VCaP (cell line): ENCODE measurements around the gene SH3TC1.

ENCODE experiments used
- H3K27ac ChIP-seq: fragments of 450-650 bp; 2 replicates; pipeline ENCODE4 v1.5.1; 2017
- TF ChIP-seq, protein P1 (sequence below): fragments of 450-650 bp; conservative IDR thresholded peaks from 2 replicates; pipeline ENCODE4 v1.5.1; 2017; ENCODE audit warnings: mild to moderate bottlenecking, moderate library complexity

SH3TC1 gene

DNA sequence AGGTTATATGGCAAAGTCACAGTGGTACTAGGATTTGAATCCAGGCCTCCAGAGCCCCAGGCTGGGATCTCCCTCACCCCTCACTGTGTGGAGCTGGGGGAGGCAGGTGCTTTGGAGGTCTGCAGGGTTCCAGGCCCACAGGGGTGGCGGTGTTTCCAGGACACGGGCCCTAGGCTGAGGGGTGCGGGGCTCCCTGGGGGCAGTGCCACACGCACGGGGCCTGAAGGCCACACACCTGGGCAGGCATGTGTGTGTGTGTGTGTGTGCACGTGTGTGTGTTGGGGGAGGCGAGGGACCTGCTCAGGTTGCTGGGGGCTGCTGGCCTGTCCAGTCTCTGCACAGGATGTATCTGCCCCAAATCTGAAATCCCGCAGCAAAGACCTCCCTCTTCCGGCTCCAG is 18.8 kb downstream of the SH3TC1 start:
- H3K27ac ChIP-seq, result no peak overlapping the region
- TF ChIP-seq, protein P1, sequence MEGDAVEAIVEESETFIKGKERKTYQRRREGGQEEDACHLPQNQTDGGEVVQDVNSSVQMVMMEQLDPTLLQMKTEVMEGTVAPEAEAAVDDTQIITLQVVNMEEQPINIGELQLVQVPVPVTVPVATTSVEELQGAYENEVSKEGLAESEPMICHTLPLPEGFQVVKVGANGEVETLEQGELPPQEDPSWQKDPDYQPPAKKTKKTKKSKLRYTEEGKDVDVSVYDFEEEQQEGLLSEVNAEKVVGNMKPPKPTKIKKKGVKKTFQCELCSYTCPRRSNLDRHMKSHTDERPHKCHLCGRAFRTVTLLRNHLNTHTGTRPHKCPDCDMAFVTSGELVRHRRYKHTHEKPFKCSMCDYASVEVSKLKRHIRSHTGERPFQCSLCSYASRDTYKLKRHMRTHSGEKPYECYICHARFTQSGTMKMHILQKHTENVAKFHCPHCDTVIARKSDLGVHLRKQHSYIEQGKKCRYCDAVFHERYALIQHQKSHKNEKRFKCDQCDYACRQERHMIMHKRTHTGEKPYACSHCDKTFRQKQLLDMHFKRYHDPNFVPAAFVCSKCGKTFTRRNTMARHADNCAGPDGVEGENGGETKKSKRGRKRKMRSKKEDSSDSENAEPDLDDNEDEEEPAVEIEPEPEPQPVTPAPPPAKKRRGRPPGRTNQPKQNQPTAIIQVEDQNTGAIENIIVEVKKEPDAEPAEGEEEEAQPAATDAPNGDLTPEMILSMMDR, result no peak

DNA sequence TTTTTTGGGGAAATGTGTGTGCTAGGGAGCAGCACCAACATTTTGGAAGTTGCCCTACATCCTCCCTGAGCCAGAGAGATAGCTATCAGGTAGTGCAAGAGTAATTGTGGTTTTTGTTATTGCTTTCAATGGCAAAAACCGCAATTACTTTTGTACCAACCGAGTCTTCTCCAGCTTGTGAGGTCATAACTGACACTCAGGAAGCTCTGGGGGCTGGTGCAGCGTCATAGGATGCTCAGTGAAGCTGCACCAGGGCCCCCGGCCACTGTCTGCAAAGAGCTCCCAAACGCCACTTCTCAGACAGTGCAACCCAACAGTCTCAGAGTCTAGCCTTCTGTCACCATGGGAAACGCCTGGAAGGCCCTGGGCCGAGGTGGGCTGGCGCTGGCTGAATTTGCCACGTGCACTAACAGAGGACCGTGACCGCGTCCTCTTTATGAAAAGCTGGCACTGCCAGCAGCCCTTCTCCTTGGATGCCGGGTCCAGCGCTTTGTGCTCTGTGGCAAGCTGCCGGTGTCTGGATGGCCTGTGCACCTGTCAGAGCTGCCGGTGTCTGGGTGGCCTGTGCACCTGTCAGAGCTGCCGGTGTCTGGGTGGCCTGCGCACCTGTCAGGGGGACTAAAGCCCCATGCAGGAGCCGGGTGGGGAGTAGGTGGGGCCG is 19.4 kb downstream of the SH3TC1 start:
- TF ChIP-seq, protein P1, result no peak
- H3K27ac ChIP-seq, result no peak overlapping the region

DNA sequence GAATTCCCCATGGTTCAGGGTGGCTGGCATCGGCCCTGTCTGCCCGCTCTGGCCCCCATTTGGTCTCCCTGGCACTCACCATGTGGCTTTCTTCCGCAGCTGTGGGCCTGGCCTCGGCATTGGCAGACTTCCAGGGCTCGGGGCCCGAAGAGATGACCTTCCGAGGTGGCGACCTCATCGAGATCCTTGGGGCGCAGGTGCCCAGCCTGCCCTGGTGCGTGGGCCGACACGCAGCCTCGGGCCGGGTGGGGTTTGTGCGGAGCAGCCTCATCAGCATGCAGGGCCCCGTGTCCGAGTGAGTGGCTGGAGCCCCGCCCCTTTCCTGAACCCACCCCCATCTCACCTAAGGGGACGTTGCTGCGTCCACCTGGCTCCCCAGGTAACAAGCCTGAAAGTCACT is 20.1 kb downstream of the SH3TC1 start:
- no peak overlapping the region for H3K27ac ChIP-seq
- TF ChIP-seq, protein P1, result no peak

DNA sequence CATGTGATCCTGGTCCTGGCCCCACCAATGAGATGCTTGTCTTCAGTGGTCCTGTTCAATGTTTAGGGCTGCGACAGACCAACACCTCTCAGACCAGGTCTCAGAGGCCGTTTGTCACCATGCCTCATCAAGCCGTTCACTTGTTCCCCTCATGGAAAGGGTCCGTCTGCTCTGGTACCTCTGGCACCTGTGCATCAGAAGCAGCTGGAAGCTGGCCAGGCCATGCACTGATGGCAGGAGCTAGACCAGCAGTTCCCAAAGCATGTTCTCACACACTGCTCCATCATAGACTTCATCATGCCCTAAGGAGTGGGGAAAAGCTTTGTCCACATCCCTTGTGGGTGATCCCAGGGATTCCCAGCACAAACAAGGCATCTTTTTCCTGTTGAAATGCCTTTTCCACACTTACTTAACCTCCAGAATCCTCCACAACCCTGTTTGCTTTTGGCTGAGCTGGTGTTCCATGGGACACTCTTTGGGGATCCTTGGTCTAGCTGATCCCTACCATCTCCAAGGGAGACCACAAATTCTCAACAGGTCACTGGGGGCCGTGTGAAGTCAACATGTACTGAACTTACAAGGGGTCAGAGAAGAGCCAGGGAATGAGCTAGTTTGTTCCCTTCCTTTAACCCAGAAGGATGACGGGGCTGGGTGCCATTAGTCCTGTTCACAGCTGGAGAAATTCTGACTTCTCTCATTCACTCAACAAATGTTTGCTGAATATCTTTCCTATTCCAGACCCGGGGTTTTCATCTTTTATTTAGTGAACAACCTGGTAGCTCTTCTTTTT is 21.8 kb downstream of the SH3TC1 start:
- TF ChIP-seq, protein P1, result no peak
- no peak overlapping the region for H3K27ac ChIP-seq

DNA sequence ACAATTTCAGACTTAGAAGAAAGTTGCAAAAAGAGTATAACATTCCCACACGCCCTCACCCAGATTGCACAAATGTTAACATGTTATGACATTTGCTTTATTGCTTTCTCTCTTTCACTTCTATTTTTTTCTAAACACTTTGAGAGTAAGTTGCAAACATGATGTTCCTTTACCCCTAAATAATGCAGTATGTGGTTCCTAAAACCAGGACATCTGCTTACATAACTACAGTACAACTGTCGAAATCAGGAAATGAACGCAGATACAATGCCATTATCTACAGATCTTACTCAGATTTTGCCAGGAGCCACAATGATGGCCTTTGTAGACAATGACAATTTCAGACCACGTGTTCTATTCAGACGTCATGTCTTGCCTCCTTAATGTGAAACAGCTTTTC is 22.4 kb downstream of the SH3TC1 start:
- no peak overlapping the region for H3K27ac ChIP-seq
- TF ChIP-seq, protein P1, result no peak

DNA sequence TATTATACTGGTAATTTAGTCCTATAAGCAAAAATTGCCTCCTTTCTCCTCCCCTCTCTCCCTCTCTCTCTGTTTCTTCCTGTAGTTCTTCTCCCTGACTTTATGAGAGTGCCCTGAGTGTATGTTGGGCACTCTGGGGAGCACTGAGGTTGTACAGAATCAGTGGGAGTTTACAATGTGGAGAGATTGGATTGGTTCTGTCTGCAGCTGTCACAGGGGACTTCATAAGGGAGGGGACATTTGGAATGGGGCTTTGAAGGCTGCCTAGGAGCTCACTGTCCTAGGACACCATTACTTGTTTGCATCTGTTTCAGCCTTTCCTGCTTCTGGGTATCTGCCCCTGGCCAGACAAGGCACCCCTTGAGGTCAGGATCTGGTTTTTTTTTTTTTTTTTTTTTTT is 22.9 kb downstream of the SH3TC1 start:
- TF ChIP-seq, protein P1, result no peak
- no peak overlapping the region for H3K27ac ChIP-seq

DNA sequence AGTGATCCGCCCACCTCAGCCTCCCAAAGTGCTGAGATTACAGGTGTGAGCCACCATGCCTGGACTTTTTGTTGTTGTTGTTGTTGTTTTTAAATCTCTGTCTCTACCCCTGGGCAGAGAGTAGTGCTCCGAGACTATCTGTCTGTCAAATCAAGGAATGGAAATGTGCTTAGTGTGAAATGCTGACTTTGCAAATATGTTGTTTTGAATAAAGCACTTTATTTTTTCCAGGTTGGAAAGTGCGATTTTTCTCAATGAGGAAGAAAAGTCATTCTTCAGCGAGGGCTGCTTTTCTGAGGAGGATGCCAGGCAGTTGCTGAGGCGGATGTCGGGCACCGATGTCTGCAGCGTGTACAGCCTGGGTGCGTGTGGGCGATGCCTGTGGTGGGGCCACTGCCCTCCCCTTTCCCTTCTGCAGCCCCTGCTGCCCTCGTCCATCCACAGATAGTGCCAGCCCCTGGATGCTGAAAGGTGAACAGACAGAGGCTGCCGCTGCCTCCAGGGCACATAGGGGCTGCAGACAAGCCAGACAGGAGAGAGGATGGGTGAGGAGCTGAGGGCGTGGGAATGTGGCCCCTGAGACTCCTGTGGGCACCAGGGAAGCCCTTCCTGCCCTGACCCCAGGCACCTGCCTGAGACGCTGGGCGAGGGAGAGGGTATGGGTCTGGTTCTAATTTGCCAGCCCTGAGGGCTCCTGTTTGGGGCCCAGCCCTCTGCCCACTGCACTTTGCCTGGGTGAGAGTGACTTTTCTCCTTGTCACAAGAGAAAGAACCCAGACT is 23.7 kb downstream of the SH3TC1 start:
- TF ChIP-seq, protein P1, result no peak
- H3K27ac ChIP-seq, result no peak overlapping the region
